ENCODE measurements around the gene CDC42BPA.

- no peak for TF ChIP-seq ZNF619 (CRISPR knock-in tag; IDR thresholded peaks at IDR 0.05)
- TF ChIP-seq POLR2AphosphoS5 (IDR thresholded peaks at IDR 0.05; ENCODE audit: low read depth, low read length): no peak
Observed at GRCh38 chr1:226967665-226968064, 350.6 kb downstream of the CDC42BPA start.
